Measurements from ENCODE around the gene LCK.

DNA sequence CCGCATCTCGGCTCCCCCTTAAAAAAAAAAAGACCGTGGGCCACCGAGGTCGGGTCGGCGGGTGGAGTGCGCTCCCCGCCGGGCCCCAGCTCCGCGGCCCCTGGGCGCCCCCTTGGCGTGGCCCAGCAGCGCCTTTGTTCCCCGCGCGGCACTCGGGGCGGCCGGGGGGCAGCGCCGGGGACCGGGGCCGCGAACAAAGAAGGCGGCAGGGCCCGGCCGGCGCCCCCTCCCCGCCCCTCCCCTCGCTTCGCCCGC is 84.4 kb downstream of the LCK start:
- TF ChIP-seq, protein P1, sequence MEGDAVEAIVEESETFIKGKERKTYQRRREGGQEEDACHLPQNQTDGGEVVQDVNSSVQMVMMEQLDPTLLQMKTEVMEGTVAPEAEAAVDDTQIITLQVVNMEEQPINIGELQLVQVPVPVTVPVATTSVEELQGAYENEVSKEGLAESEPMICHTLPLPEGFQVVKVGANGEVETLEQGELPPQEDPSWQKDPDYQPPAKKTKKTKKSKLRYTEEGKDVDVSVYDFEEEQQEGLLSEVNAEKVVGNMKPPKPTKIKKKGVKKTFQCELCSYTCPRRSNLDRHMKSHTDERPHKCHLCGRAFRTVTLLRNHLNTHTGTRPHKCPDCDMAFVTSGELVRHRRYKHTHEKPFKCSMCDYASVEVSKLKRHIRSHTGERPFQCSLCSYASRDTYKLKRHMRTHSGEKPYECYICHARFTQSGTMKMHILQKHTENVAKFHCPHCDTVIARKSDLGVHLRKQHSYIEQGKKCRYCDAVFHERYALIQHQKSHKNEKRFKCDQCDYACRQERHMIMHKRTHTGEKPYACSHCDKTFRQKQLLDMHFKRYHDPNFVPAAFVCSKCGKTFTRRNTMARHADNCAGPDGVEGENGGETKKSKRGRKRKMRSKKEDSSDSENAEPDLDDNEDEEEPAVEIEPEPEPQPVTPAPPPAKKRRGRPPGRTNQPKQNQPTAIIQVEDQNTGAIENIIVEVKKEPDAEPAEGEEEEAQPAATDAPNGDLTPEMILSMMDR (IDR thresholded peaks at IDR 0.05) = no peak
- no peak for TF ChIP-seq POLR2A (IDR thresholded peaks at IDR 0.05)
